Fibroblast of peridontal ligament (primary cell): ENCODE data around the gene ZFYVE9.

Experiments
- DNase-seq: peaks from one replicate; pipeline ENCODE4 v3.0.0-alpha.2; 2010; ENCODE audit errors: extremely low read depth

Gene ZFYVE9

DNA sequence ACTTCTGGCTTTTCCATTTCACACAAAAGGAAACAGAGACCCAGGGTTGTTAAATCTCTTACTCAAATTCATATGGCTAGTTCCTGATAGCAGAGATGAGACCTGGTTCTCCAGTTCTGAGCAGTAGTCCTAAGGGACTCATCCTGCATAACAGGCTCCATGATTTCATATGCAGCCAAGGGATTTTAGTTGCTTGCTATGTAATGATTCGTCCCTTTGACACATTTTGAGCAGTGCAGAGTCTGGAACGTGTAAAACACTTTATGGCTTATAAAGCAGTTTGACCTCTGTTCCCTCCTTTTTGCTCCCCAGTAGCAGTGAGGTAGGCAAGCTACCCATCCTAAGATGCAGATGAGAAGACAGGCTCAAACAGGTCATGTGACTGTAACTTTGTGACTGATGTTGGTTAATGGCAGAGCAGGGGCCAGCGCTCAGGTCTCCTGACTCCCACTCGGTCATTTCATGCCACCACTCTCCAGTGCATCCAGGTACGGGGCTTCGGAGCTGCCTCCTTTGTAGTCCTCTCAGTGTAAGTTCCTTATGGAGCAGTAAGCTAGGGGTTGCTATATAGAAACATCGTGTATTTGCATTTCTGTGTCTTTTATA, 199.9 kb downstream of the ZFYVE9 start:
- no peak for DNase-seq

DNA sequence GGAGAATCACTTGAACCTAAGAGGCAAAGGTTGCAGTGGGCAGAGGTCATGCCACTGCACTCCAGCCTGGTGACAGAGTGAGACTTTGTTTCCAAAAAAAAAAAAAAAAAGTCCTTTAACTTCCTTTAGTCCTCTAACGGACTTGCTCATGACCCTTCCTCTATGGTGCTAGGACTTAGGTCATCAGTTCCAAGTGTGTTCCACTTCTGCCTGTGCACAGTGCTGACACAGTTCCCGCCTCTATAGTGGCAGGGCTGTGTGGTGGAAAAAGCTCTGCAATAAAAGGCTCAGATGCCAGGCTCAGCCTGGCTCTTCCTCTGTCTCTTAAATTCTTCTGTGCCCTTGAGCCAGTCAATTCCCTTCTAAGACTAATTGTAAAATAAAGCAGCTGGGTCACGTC, 202.1 kb downstream of the ZFYVE9 start:
- DNase-seq: no peak

- no peak for DNase-seq
These were observed 203.4 kb downstream of the ZFYVE9 start for GRCh38 chr1:52345252-52345651.

- no peak for DNase-seq
These were observed 204.8 kb downstream of the ZFYVE9 start for GRCh38 chr1:52346653-52347052.

DNA sequence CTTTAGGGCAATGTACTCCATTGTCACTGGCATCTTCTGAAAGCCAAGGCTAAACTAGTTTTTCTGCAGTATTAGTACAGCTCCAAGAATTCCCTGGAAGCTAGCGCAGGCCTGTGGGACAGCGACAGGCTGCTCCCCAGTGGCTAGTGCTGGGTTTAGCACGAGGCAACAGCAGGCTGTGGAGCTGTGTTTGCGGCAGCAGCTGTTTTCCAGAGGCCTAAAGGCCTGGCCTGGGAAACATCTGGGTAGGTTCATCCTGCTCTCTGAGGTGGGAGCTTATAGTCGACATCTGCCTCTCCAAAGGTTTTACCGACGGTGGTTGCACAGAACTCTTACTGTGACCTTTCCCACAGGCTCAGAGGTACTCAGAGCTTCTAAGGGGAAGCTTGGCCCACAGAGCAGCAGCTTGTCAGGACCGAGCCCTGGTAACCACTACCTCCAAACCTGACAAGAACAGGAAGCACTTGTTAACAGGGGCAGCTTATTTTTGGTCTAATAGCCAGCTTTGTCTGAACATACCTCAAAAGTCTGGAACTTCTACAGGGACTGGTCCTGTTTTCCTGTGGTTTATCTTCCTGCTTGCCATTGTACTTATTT, 206.9 kb downstream of the ZFYVE9 start:
- DNase-seq: peak; percentile 24

- no peak for DNase-seq
These were observed 210.8 kb downstream of the ZFYVE9 start for GRCh38 chr1:52352690-52353089.

- no peak for DNase-seq
These were observed 213.5 kb downstream of the ZFYVE9 start for GRCh38 chr1:52355436-52355835.

GRCh38 chr1:52355847-52356505, 214.1 kb downstream of the ZFYVE9 start:
- DNase-seq: no peak

DNA sequence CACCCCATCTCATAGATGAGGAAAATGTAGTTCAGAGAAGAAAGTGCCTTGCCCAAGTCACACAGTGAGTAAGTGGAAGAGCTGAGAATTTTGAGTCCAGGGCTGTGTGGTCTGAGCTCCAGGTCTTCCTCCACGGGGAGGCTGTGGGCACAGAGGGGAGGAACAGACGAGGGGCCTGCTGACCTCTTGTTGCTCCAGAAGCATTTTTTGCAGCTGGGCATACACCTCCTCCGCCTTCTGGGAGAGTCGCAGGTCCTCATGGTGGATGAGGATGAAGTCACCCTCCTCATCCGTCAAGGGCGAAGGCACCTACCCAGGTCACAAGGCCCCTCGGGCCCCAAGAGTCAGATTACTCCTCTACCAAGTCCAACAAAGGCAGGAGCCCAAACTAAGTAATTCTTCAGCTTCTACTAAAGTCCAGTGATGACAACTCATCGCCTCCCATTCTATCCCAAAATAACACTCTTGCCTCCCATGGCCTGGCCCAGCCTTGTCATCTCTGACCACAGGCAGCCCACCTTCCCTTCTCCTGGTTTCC, 215.0 kb downstream of the ZFYVE9 start:
- no peak for DNase-seq

DNA sequence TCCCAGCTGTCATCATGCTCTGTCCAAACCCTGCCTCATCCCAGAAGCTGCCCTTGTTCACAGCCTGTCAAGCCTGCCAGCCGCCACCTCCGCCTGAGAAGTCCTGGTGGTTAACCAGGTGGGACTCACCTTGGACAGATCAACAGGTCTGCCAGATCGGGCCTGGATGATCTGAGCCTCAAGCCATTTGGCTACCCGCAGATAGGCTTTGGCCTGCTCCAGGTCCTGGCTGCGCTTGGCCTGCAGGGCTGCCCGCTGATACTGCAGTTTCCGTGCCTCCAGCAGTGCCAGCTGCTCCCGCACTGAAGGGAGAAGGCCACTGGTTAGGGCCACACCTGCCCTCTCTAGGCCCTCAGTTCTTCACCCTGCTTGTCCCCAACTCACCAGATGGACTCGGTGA, 215.5 kb downstream of the ZFYVE9 start:
- DNase-seq: no peak

- DNase-seq: no peak
These were observed 217.1 kb downstream of the ZFYVE9 start for GRCh38 chr1:52358851-52359497.

- no peak for DNase-seq
These were observed 218.0 kb downstream of the ZFYVE9 start for GRCh38 chr1:52359676-52360594.

DNA sequence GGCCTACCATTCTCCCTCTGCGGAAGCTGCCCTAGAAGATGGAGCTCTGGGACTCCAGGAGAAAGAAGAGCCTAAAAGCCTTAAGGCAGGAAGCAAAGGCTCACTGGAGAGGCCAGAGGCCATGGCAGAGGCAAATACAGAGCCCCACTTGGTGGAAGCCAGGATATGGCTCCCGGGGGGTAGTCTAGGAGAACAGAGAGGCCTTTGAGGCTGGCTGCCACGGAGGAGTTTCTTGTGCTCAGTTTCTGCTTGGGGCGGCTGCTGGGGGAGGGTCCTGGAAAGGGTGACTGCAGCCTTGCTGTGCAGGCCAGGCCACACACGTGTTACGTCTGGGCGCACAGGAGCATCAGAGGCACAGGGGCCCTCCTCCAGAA, 218.7 kb downstream of the ZFYVE9 start:
- DNase-seq: no peak

GRCh38 chr1:52364235-52364839, 222.4 kb downstream of the ZFYVE9 start:
- no peak for DNase-seq

DNA sequence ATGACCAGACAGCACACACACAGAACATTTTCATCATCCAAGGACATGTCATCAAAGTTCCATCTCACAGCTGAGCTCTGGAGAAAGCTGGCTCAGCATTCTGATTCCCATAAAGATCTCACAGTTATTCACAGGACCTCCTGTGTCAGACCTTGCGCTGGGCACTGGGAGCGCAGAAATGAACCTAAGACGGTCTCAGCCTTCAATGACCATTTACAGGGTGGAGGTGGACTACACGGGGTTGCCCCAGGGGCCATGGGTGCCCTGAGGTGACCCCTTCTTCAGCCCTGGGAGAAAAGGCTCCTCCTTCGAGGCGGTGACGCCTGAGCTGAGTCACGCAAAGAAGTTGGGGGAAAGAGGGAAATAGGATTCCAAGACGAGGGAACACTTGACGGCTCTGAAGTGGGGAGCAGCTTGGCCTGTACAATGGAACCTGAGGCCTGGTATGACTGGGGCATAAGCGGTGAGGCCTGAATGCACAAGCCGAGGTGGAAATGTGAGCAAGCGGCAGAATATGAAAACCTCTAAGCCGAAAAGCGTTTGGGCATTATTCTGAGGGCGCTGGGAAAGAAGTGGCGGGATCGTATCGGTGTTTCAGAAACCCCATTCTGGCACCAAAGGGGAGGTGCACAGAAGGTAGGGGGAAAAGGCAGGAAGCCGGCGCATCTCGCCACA, 223.3 kb downstream of the ZFYVE9 start:
- DNase-seq: peak; percentile 73

DNA sequence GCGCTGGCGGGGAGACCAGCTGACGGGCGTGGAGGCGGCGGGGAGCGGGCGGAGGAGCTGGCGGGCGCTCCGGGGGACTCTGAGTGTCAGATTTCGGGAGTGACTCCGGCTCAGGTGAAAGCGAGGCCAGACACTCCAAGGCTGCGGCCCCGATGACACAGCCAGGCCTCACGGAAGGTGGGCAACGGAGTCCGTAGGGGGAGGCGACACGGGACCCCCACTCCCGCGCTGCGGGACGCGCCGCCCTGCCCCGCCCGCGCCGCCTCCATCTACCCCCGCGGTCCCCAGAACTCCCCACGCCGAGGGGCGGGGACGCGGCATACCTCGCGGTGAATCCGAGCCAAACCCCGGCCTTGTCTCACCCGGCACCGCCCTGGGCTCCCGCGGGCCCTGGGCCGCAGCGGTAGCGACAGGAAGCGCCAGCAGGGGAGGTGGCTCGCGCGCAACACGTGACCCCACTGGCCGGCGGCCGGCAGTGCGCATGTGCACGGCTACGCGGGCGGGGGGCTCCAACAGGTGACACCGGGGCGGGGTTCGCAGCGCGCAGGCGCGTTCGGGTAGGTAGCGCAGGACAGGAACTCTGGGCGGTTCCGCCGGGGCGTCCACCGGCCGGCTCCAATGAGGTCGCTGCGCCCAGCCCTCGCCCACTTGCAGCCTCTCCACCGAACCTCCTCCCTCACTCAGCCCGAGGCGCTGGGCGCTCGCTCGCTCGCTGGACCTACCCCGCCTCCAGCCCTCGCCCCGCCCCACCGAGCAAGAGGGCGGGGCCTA, 224.0 kb downstream of the ZFYVE9 start, which contains the start of gene CC2D1B:
Gene CC2D1B (minus strand): TSS at position 460 of the 771 bp plus-strand sequence. CDS start 1,585 bp downstream, outside the sequence.
- DNase-seq: peak; percentile 92

GRCh38 chr1:52366517-52366827, 224.6 kb downstream of the ZFYVE9 start:
- DNase-seq: no peak

DNA sequence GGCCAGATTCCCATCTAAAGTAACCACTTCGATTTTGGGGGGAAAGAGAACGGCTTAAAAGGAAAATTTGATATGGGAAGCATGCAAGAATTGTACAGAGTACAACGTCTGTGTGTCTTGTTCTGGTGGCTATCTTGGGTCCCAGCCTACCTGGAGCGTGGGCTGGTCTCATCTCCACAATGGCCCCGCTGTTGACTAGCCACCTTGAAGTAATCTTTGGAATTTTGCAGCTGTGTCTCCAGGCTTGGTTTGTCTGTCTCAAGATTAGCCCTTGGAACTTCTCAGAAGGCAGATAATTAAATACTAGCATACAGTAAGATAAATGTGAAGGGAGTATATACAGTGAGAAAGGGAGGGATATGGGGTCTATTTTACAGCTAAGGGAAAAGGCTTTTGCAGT, 225.4 kb downstream of the ZFYVE9 start:
- DNase-seq: no peak

DNA sequence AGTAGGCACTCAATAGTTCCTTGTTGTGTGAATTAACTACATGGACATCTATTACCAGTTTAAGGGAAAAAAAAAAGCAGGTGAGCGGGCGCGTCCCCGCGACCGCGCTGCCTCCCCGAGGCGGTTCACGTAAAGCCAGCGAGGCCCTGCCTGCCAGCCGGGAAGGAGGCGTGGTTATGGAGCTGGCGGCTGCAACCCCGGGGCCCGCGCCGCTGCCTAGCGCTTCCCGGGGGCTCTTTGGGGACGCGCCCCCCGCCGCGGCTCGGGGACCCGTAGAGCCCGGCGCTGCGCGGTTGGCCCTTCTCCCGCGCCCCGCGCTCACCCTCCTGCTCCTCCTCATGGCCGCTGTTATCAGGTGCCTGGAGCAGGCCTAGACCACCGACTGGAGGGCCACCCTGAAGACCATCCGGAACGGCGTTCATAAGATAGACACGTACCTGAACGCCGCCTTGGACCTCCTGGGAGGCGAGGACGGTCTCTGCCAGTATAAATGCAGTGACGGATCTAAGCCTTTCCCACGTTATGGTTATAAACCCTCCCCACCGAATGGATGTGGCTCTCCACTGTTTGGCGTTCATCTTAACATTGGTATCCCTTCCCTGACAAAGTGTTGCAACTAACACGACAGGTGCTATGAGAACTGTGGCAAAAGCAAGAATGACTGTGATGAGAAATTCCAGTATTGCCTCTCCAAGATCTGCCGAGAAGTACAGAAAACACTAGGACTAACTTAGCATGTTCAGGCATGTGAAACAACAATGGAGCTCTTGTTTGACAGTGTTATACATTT, 226.7 kb downstream of the ZFYVE9 start:
- DNase-seq: peak; percentile 19
